A204.1 (cell line): Measurements from ENCODE around the gene GNAS.

Source experiments
- FAIRE-seq: peaks from 2 replicates; lab custom pipeline; 2012; peaks lifted over from hg19 to GRCh38; lab: Jason Lieb, UNC

The GNAS gene

DNA sequence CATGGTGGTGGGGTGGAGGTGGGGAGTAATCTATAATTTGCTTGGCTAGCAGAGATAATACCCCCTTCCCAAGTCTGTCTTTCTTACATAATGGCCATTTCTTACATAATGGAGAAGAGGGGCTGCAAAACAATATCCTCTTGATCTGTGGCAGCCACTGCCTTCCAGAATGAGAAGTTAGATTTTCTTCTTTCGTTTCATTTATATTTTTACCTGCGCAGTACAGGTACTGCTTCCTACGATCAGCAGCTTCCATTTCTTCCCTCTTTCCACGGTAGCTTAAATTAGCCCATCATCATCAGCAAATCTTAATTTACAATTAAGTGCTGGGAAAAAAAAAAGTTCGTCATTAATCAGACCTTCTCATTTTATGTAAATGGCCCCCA is 30.2 kb downstream of the GNAS start:
- no peak for FAIRE-seq

DNA sequence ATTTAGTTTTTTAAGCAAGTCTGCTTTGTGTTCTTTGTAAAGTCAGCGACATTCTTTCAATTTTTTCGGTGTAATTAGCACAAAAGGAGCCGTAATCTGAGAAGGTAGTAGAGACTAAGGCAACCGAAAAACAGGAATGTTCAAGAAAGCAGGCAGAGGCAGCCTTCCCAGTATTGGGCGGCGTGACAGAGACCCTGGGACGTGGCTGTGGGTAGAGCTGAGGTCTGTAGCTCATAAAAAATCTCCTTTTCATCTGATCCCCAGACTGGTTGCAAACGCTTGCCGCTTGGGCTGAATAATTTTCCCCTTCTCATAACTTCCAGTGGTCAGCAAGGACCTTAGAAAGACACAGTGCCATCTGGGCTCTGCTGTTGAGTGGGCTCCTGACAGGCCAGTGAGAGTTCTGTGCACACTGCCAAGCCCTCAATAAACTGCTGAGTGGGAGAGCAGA is 30.8 kb downstream of the GNAS start:
- no peak for FAIRE-seq

DNA sequence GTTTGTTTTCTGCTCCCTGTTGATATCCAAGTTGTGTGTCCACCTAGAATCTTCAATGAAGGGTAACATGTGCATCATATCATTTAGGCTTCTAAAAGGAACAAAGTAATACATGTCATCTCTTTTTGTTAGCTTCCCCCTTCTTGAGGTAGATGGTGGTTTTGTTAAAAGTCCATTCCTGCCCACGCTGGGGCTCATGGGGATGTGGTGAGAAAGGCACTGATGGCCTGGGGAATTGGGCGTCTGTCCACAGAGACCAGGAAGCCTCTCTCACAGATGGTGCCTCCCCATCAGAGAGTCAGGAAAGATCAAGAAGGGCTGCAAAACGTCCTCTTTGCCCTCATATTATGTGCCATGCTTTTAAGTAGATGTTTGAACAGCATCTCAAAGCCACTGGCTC is 32.5 kb downstream of the GNAS start:
- no peak for FAIRE-seq

DNA sequence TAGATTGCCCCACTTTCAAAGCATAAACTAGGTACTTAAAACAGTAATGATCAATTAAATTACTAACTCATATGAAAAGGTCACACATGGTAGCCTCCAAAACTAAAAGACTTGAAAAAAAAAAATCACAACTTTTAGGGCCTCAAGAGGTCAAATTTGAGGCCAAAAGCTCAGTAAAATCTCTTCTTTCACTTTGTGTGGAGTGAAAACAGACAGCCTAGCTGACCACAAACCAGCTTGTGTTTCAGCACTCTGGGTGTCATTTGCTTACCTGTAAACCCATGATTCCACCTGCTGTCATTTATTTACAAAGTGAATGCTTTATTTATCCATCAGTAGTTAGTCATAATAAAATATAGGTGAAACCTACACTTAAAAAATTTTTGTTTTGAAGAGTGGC is 34.0 kb downstream of the GNAS start:
- no peak for FAIRE-seq

DNA sequence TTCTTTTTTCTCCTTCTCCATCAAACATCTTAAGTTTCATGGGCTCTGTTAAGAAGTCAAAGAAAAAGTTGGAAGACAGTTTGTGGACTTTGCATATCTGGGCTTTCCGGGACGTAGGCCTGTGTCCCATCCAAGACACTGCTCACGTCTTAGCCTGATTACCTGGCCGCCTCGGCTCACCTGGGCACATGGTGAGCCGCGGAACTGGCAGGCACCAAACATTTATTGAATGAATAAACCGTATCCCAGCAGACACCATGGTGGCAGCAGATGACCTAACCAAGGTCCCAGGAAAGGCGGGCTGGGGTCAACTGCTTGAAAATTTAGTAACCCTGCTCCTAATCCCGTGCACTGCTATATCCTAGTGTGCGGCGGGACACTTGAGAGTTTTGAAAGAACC is 35.6 kb downstream of the GNAS start:
- no peak for FAIRE-seq

DNA sequence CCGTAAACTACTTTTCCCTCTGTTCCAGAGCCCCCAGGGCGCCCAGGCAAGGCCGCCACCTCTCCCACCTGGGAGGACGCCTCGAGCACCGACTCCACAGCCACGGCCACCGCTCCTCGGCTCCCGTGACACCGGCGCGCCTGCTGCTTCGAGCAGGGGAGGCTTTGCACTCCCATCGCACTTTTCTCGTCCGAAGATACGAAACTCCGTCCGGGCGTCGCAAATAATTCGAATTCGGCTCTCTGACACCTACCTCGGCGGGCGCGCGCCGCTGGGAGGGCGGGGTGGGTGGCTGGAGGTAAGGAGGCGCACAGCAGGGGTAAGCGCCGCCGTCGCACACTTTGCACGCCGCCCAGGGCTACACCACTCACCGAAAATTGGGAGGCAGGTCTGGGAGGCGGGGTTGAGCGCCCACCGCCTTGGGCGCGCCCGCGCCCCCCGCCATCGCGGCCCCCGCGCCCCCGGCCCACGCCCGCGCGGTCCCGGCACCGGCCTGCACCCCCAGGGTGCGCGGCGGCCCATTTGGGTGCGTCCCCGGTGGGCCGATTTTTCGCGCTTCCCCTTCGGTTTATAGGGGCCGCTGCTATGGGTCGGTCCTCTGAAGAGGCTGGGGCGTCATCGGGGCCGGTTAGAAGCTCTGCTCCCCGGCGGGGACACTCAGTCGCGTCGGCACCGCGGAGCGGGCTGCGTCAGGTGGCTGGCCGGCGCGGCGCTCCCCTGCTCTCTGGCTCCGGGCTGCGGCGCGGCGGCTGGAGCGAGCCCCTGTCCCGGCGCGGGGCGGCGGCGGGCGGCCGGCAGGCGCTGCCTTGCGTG is 36.2 kb downstream of the GNAS start:
- no peak for FAIRE-seq

DNA sequence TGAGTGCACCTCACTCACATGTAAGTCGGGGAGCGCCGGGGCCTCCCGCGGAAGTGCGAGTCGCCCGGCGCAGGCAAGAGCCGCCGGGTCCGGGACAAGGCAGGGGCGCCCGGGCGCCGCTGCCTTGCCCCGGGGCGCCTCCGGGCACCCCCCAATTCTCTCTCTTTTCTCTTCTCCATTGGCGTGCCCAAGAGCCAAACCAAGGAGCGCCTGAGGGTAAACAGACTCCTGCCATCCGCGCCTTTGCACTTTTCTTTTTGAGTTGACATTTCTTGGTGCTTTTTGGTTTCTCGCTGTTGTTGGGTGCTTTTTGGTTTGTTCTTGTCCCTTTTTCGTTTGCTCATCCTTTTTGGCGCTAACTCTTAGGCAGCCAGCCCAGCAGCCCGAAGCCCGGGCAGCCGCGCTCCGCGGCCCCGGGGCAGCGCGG is 36.8 kb downstream of the GNAS start:
- FAIRE-seq = no peak

DNA sequence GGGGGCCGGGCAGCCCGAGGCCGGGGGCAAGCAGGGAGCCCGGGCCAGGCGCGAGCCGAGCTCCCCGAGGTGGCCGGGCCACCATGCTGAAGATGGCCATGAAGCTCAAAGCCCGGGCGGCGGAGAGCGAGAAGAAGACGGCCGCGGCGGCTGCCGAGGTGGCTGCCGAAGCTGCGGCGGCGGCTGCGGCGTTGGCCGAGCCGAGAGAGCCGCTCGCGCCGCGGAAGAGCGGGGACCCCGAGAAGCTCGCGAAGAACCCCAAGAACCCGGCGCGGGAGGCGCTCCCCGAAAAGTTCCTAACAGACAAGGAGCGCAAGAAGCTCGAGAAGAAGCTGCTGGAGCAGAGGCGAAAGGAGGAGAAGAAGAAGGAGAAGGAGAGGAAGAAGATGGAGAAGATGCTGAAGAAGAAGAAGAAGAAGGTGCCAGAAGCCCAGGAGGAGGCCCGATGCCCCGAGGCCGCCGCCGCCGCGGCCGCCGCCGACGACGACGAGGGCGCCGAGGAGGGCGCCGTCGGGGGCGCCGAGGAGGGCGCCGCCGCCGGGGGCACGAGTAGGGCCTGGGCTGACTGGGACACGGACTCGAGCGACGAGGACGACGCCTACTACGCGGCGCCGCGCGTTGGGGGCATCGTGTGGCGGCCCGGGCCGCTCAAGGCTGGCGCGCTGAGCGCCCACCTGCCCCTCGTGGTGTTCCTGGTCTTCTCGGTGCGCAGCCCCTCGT is 37.4 kb downstream of the GNAS start:
- FAIRE-seq = no peak

DNA sequence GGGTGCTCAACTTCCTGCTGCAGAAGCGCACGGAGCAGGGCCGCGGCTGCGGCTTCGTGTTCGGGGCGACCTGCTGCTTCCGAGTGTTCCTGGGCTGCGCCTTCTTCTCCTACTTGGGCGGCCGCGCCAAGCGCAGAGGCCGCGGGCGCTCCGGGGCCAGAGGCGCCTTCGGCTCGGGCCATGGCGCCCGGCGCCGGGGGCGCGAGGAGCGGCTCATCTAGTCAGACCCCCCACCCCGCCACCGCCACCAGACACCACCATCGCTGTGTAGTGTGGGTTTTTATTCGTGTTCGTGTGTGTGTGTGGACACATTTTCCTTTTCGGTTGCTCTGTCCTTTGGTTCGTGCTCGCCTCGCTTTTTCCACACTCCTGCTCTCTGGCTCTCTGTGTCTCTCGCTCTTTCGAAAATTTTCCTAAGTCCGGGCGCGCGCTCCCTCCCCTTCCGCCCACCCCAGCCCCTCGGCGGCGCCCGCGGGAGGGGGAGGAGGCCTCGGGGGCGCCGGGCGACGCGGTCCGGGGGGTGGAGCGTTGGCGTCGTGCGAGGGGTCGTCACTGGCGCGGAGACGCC is 38.1 kb downstream of the GNAS start:
- FAIRE-seq = no peak

DNA sequence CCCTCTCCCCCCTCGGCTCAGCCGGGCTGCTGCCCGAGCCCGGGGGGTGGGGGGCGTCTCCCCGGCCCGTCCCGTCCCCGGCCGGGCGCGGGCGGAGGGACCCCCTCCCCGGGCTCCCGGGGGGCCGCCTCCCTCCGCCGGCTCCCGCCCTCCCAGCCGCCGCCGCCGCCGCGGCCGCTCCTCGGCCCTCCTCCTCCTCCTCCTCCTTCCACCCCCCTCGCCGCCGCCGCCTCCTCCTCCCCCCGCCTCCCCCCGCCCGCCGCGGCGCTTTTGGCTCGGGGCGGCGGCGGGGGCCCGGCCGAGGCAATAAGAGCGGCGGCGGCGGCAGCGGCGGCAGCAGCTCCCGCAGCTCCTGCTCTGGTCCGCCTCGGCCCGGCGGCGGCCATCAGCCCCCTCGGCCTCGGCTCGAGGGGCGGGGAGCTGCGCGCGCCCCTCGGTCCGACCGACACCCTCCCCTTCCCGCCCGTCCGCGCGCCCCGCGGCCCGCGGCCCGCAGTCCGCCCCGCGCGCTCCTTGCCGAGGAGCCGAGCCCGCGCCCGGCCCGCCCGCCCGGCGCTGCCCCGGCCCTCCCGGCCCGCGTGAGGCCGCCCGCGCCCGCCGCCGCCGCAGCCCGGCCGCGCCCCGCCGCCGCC is 38.7 kb downstream of the GNAS start:
- no peak for FAIRE-seq

DNA sequence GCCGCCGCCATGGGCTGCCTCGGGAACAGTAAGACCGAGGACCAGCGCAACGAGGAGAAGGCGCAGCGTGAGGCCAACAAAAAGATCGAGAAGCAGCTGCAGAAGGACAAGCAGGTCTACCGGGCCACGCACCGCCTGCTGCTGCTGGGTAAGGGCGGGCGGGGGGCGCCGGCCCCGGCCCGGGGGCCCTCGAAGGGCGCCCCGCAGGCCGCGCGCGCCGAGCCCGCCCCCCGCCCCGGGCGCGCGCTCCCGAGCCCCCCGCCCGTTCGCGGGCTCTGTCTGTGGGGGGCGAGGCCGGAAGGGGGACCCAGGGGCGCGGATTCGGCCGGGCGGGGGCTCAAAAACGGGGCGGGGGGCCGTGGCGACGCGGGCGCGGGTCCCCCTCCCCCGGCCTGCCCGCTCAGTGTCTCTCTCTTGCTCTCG is 39.2 kb downstream of the GNAS start:
- FAIRE-seq = no peak

DNA sequence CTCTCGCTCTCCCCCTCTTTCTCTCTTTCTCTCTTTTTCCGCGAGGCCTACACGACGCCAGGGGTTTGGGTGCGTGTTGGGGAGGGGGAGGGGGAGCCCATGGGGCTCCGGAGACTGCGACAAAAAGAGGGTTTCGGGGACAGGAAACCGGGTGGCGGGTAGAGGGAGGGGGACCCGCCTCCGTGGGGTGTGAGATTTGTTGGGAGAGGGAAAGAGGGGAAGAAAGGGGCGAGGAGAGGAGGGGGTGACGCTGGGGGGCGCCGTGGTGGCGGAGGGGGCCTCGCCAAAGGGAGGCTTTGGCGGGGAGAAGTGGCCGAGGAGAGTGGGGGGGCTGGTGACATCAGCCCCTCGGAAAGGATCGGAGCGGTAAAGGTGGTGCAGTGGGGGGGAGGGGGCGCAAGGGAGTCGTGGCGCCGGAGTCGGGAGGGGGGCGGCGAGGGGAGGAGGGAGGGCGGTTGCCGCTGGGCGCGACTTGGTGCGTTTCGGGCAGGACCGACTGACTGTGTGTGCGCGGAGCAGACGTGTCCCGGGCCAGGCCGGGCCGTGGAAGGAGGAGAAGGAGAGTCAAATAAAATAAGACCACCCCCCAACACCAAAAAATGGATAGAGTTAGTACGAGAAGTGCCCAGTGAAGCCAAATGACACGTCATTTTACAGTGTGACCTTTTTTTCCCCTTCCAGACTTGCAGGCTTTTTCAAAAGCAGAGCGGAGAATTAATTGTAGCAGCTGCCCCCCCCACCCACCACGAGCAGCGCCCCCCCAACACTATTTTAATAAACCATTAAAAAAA is 39.8 kb downstream of the GNAS start:
- FAIRE-seq = no peak

DNA sequence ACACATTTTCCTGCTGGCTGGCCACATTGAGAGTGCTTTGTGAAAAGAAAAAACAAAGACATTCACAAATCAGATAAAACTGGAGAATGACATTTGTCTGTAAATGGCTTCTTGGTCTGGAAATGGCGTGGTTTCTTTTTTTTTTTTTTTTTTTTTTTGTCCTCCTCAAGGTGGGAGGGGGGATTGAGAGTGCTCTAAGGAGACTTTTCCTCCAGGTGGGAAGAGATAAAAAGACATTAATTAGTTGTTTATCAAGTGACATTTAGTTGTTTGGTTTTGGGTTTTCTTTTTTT is 40.4 kb downstream of the GNAS start:
- FAIRE-seq = no peak

DNA sequence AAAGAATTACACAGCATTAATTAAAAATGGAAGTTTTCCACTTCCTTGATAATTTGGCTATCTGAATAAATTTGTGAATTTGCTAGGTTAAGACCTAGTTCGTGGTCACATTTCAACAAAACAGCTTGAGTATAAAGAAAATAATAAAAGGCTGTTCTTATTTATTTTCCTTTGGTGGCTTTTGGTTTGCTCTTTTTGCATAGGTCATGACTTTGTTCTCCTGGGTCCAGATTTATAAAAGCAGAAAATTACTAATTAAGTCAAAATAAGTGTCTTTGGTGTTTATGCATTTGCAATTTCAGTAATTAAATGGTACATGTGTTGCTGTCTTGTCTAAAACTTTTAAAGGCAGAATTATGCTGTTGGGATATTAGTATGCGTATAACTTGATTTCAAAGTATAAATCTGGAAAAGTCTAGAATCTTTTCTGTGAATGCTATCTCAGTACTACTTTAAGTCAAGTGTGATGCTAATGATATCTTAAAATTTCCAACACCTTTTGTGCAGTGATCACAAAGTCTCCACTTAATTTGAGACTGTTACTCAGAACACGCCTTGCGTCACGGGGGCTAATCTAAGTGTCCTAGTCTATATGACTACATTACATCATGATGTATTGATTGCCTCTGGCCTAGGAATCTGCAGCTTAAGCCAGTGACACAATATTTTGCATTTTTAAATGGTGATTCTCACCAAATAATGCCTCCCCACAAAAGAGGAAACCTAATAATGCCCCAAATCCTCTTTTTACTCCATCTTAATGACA is 41.0 kb downstream of the GNAS start:
- FAIRE-seq = no peak

DNA sequence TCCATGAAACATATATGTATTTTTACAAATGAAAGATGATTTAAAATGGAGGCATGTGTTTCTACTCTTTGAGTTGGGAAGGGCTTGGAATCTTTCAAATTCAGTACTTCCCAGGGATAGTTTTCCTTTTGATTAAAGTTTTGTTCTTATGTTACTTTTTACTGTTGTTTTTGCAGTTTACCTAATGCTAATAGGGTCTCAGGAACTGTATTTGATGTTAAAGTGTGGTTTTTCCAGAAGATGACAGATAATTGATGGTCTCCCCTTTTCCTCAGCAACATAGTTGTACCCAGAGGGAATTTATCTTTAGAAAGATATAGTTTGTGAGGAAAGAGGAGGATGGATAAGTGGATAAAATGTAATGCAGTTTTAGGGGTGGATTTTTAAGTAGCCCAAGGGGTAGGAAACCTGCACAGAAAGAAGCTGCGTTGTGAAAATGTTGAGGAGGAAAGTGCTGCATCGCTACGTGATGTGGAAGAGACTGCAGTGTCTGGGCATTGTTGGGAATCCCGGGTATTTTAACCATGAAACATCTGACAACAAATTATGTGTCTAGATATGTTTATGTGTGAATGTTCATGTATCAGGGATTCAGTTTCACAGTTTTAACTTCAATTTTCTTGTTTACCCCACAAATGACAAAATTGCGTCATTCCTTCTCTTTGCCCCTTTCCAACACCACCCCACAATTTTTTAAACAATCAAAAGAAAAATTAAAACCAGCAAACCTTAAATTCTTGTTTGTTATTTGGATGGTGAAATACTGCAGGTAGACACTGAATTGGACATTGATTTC is 42.3 kb downstream of the GNAS start:
- FAIRE-seq = no peak

DNA sequence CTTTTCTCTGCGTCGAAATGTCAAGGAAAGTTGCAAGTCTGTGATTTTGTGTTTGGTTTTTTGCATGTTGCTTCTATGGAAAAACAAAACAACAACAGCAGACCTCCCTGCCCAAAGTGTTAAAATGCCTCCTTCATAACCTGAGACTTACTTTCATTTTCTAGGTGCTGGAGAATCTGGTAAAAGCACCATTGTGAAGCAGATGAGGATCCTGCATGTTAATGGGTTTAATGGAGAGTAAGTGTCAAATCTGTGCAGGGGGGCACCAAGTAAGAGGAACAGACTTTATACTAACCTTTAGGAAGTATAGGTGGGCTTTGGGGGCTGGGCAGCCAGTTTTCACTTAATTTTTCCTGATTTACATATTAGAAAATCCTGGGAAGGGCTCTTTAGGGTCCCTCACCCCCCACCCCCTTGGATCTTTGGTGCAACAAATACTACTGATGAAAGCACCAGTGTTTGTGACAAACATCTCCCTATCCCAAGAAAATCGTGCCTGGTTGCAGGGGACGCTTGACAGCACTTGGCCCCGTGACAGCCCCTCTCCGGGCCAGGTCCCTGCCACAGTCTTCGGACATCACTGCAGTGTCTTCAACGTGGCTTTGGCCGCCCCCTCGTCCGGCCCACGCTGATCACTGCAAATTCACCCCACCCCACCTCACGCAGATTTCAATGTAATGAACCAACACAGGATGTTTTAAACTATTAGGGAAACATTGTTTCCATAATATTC is 43.1 kb downstream of the GNAS start:
- no peak for FAIRE-seq

DNA sequence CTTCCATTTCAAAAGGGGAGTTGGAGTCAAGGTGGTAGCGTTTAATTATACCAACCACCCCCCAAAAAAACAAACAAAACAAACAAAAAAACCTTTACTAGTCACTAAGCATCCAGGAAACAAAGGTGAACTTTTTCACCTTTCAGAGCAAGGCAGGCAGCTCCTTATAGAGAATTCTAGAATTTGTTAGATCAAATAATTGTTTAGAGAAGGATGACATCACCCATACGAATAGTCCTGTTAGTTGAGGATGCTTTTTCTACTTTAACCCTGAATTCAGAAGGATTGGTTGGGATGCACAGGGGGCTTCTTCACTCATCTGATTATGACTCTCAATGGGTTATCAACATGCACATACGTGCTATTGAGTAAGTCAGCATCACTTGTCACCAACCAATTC is 44.3 kb downstream of the GNAS start:
- no peak for FAIRE-seq

DNA sequence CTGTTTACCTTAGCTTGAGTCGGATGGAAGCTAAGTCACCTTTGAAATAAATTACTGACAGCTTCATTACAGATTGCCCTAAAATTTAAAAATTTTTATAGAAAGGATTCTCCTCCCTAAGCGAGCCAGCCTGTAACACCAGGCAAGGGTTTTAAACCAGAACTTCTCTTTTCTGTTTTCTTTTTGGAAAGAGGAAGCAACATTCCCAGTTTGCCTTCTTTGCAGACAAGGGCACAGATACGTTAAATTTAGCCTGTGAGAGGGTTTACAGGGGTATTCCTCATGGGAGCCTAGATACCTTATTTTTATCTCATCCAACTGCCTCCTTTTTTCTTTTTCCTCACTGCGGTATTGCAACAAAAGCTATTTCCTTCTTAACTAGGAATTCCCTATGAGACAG is 45.0 kb downstream of the GNAS start:
- FAIRE-seq = no peak

DNA sequence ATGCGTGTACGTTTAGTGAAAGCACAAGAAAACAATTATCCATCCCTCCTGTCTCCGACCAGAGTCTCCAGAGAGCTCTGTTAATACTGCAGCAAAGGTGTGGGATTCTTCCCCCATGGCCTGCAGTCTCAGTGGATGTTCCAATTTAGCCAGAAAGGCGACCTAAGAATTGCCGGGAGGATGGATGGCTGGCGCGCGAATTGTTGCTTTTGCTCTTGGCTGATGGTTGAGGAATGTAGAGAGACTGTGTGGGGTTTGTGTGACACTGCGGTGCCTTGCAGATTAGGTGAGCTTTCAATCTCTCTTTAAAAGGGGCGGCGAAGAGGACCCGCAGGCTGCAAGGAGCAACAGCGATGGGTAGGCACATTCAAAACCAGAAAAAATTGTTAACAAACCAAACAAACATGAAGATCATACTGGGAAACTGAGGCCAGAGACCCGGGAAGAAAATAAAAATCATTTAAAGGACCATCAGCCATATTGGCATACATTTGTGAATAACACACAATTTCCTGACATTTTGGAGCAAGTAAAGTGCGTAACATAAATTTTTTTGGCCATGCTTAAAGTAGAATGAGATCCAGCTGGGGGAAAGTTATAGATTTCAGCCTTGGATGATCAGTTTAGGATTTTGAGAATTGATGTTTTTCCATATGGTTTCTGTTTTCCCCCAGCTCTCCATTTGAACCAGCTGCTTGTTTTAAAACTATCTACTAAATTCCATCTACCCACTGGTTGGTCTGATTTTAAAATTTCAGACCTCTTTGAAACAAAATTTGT is 46.3 kb downstream of the GNAS start:
- FAIRE-seq = no peak
